CD14-positive monocyte (primary cell): ENCODE data around the gene SLC6A12. TPM values are rescaled to one million over a fixed set of nuclear protein-coding genes. Genes with fewer than 3 reads are reported as not detected.

Source experiments
- DNase-seq, 3 donors: peaks; one replicate each; pipeline ENCODE4 v3.0.0-alpha.2; 2011 to 2022
- H2AFZ ChIP-seq: 2 replicates; pipeline ENCODE4 v1.6.0; 2012; ENCODE audit warnings: mild to moderate bottlenecking, low read depth, low read length, inconsistent platforms; ENCODE audit not compliant: insufficient read depth, poor library complexity, severe bottlenecking
- H3K27ac ChIP-seq, 2 donors: 1 replicate in 1 of 2; 2 replicates in 1 of 2; pipeline ENCODE4 v1.5.1; 2012 to 2013; ENCODE audit warnings: low read length in 2 of 2, control low read depth in 1 of 2, inconsistent platforms in 1 of 2, low read depth in 1 of 2, mild to moderate bottlenecking in 1 of 2
- H3K27me3 ChIP-seq, 2 donors: one replicate each; pipeline versions ENCODE4 v1.6.0 to v1.6.1; 2011 to 2013; ENCODE audit warnings: low read length in 2 of 2; ENCODE audit not compliant: control insufficient read depth in 2 of 2, insufficient read depth in 2 of 2
- H3K36me3 ChIP-seq, 2 donors: replicated peaks in 1 of 2; 1 replicate in 1 of 2; 2 replicates in 1 of 2; pipeline versions ENCODE4 v1.5.1 to v1.6.1; 2012 to 2013; ENCODE audit warnings: low read length in 2 of 2, control low read depth in 1 of 2, inconsistent platforms in 1 of 2, mild to moderate bottlenecking in 1 of 2; ENCODE audit not compliant: insufficient read depth in 2 of 2, control insufficient read depth in 1 of 2
- H3K4me1 ChIP-seq, 2 donors: 1 replicate in 1 of 2; 2 replicates in 1 of 2; pipeline versions ENCODE4 v1.5.1 to v1.6.1; 2012 to 2013; ENCODE audit warnings: low read length in 2 of 2, control low read depth in 1 of 2, inconsistent platforms in 1 of 2, mild to moderate bottlenecking in 1 of 2, moderate library complexity in 1 of 2; ENCODE audit not compliant: insufficient read depth in 2 of 2, control insufficient read depth in 1 of 2
- H3K4me2 ChIP-seq: replicated peaks from 2 replicates; pipeline ENCODE3; 2012; ENCODE audit warnings: low read length, moderate library complexity, mild to moderate bottlenecking; ENCODE audit not compliant: poor library complexity, severe bottlenecking; ENCODE audit errors: extremely low read depth
- H3K4me3 ChIP-seq, 3 experiments: fragments of 200-600 bp in 1 of 3; sonication (generic) in 1 of 3; replicated peaks in 1 of 3; 1 replicate in 2 of 3; 2 replicates in 1 of 3; pipeline ENCODE4 v1.5.1; 2011 to 2013; ENCODE audit warnings: low read length in 3 of 3, mild to moderate bottlenecking in 3 of 3, control low read depth in 2 of 3, low read depth in 2 of 3, inconsistent platforms in 1 of 3, moderate library complexity in 1 of 3
- H3K79me2 ChIP-seq: 2 replicates; pipeline ENCODE4 v1.6.0; 2012; ENCODE audit warnings: mild to moderate bottlenecking, control low read depth, inconsistent platforms, low read length, moderate library complexity; ENCODE audit not compliant: insufficient read depth
- H3K9ac ChIP-seq: 2 replicates; pipeline ENCODE4 v1.6.0; 2017; ENCODE audit warnings: low read length, mild to moderate bottlenecking; ENCODE audit not compliant: insufficient read depth, poor library complexity, severe bottlenecking
- H3K9me3 ChIP-seq, 2 donors: replicated peaks in 1 of 2; 1 replicate in 1 of 2; 2 replicates in 1 of 2; pipeline versions ENCODE4 v1.5.1 to v1.6.1; 2012 to 2013; ENCODE audit warnings: low read length in 2 of 2, control low read depth in 1 of 2; ENCODE audit not compliant: control insufficient read depth in 1 of 2, insufficient read depth in 1 of 2
- H4K20me1 ChIP-seq: 2 replicates; pipeline ENCODE4 v1.6.0; 2012; ENCODE audit warnings: mild to moderate bottlenecking, low read length, control low read depth, moderate library complexity; ENCODE audit not compliant: insufficient read depth
- H3K27ac Mint-ChIP-seq, 7 donors: one replicate each; pipeline ENCODE4 v1.8.0; 2020; ENCODE audit warnings: mild to moderate bottlenecking in 7 of 7, mixed read lengths in 7 of 7, moderate library complexity in 6 of 7, inconsistent platforms in 2 of 7
- H3K27me3 Mint-ChIP-seq, 3 donors: one replicate each; pipeline ENCODE4 v1.8.0; 2021 to 2022; ENCODE audit warnings: low read depth in 3 of 3, mild to moderate bottlenecking in 3 of 3, mixed read lengths in 3 of 3, moderate library complexity in 3 of 3, inconsistent platforms in 1 of 3
- H3K36me3 Mint-ChIP-seq, 2 donors: one replicate each; pipeline ENCODE4 v1.8.0; 2020; ENCODE audit warnings: mixed read lengths in 2 of 2, inconsistent platforms in 1 of 2, mild to moderate bottlenecking in 1 of 2
- H3K4me1 Mint-ChIP-seq: one replicate; pipeline ENCODE4 v1.8.0; 2020; ENCODE audit warnings: mild to moderate bottlenecking, mixed read lengths
- H3K4me3 Mint-ChIP-seq, 2 donors: one replicate each; pipeline ENCODE4 v1.8.0; 2020; ENCODE audit warnings: mild to moderate bottlenecking in 2 of 2, mixed read lengths in 2 of 2, moderate library complexity in 1 of 2
- H3K9me3 Mint-ChIP-seq, 7 donors: one replicate each; pipeline ENCODE4 v1.8.0; 2020 to 2022; ENCODE audit warnings: mixed read lengths in 7 of 7, mild to moderate bottlenecking in 6 of 7, moderate library complexity in 6 of 7, inconsistent platforms in 2 of 7
- CTCF ChIP-seq: fragments of 200-600 bp; IDR thresholded peaks from one replicate; pipeline ENCODE4 v1.8.0; 2022; ENCODE audit warnings: antibody characterized with exemption, mild to moderate bottlenecking
- WGBS: methylation state at CpG from one replicate; pipeline ENCODE4 v1.1.5; 2013; ENCODE audit warnings: missing lambda C conversion rate; ENCODE audit not compliant: insufficient coverage; 5-methylcytosine and 5-hydroxymethylcytosine counted together
- intact Hi-C, 2 donors: fragments of 100-400 bp; cut with micrococcal nuclease; formaldehyde crosslinking; loops; one replicate each; pipeline versions ENCODE4 v1.15.0 to v1.15.1; 2023
- polyA plus RNA-seq, 3 donors: library from polyadenylated mRNA; depleted of rRNA in 1 of 3; unstranded in 2 of 3; stranded (reverse) in 1 of 3; fragments of 300-500 nt in 2 of 3; fragments of >200 nt in 1 of 3; fragmentation: Illumina TruSeq in 2 of 3; gene quantifications; 1 replicate in 2 of 3; 2 replicates in 1 of 3; pipeline ENCODE4 v1.2.3, GENCODE V29; 2012 to 2021

The SLC6A12 gene
- polyA plus RNA-seq, 3 donors: 5.7 to 8.3 (median 8.0) TPM

GRCh38 chr12:177336-177979, 36.5 kb downstream of the SLC6A12 start:
- no peaks in the 10 kb centered on the region for H4K20me1 ChIP-seq
- H2AFZ ChIP-seq: no peak overlapping the region
- H3K27me3 Mint-ChIP-seq: peaks cover 7 to 9% (median 9%) of the 10 kb centered on the region in 3 donors
- H3K27ac ChIP-seq: no peak overlapping the region
- intact Hi-C loops: no loop called here
- no peak overlapping the region for H3K4me2 ChIP-seq
- H3K36me3 ChIP-seq: no peaks in the 10 kb centered on the region
- no peaks in the 10 kb centered on the region for H3K9me3 ChIP-seq
- H3K79me2 ChIP-seq: no peaks in the 10 kb centered on the region
- WGBS: 90% methylated on average over 11 of the region's 11 CpGs
- H3K9me3 Mint-ChIP-seq: peaks cover 0 to 2% (median 0%) of the 10 kb centered on the region in 7 donors
- no peak overlapping the region for H3K4me3 ChIP-seq
- H3K4me3 Mint-ChIP-seq: no peak overlapping the region
- no peak for TF ChIP-seq CTCF
- peaks cover 31 to 41% of the 10 kb centered on the region in 2 donors for H3K4me1 ChIP-seq
- H3K9ac ChIP-seq: no peak overlapping the region
- H3K4me1 Mint-ChIP-seq: peaks cover 33% of the 10 kb centered on the region
- DNase-seq: no peak
- H3K36me3 Mint-ChIP-seq: no peaks in the 10 kb centered on the region
- peak overlapping the region in 1 of 7 donors; percentile 78 for H3K27ac Mint-ChIP-seq
- no peaks in the 10 kb centered on the region for H3K27me3 ChIP-seq

GRCh38 chr12:176321-177181, 37.4 kb downstream of the SLC6A12 start:
- intact Hi-C loops: no loop called here
- no peaks in the 10 kb centered on the region for H3K27me3 ChIP-seq
- Mint-ChIP-seq H3K4me1 (peaks cover 39% of the 10 kb centered on the region), H3K4me3 (no peak overlapping the region), H3K36me3 (no peaks in the 10 kb centered on the region), H3K27ac (peak overlapping the region in 2 of 7 donors; percentile 19 to 80), H3K9me3 (peaks cover 0 to 2% (median 0%) of the 10 kb centered on the region in 7 donors), H3K27me3 (peaks cover 7 to 12% (median 7%) of the 10 kb centered on the region in 3 donors)
- no peak for DNase-seq
- H3K36me3 ChIP-seq: no peaks in the 10 kb centered on the region
- TF ChIP-seq CTCF: no peak
- no peak overlapping the region for H3K9ac ChIP-seq
- H4K20me1 ChIP-seq: no peaks in the 10 kb centered on the region
- H3K79me2 ChIP-seq: no peaks in the 10 kb centered on the region
- peaks cover 38 to 46% of the 10 kb centered on the region in 2 donors for H3K4me1 ChIP-seq
- H3K4me3 ChIP-seq: no peak overlapping the region
- H2AFZ ChIP-seq: no peak overlapping the region
- WGBS: 81% methylated on average over 7 of the region's 16 CpGs
- H3K9me3 ChIP-seq: no peaks in the 10 kb centered on the region
- no peak overlapping the region for H3K27ac ChIP-seq
- H3K4me2 ChIP-seq: no peak overlapping the region
